GM18507 (cell line): ENCODE data around the gene DCAF4.

Experiments
- DNase-seq: peaks from one replicate; pipeline ENCODE4 v3.0.0; 2011; ENCODE audit warnings: low read depth; ENCODE audit not compliant: insufficient read length; ENCODE audit errors: extremely low spot score
- FAIRE-seq: peaks from 2 replicates; lab custom pipeline; 2011; peaks lifted over from hg19 to GRCh38; lab: Jason Lieb, UNC

Gene DCAF4

GRCh38 chr14:72926292-72927028 is at the start of gene DCAF4:
Gene DCAF4, plus strand, starts transcription at chr14:72926464. Its CDS starts 11,515 bp downstream, at chr14:72937979.
- DNase-seq = peak; percentile 98
- FAIRE-seq = peak; percentile 98

- DNase-seq = no peak
- FAIRE-seq = no peak
Observed at GRCh38 chr14:72876710-72877063, 49.6 kb upstream of the DCAF4 start.

GRCh38 chr14:72878746-72879145 is 47.5 kb upstream of the DCAF4 start:
- FAIRE-seq (no peak), DNase-seq (no peak)

- DNase-seq (no peak), FAIRE-seq (no peak)
Observed at GRCh38 chr14:72879431-72879830, 46.8 kb upstream of the DCAF4 start.

GRCh38 chr14:72880164-72880563 is 46.1 kb upstream of the DCAF4 start:
- no peak for DNase-seq
- FAIRE-seq = no peak

GRCh38 chr14:72880820-72881219 is 45.4 kb upstream of the DCAF4 start:
- DNase-seq (no peak), FAIRE-seq (no peak)

- DNase-seq = no peak
- no peak for FAIRE-seq
Observed at GRCh38 chr14:72881543-72881942, 44.7 kb upstream of the DCAF4 start.

- no peak for FAIRE-seq
- DNase-seq = no peak
Observed at GRCh38 chr14:72882047-72882446, 44.2 kb upstream of the DCAF4 start.

GRCh38 chr14:72882463-72882862 is 43.8 kb upstream of the DCAF4 start:
- FAIRE-seq (no peak), DNase-seq (no peak)

GRCh38 chr14:72883109-72883508 is 43.2 kb upstream of the DCAF4 start:
- no peak for FAIRE-seq
- no peak for DNase-seq

GRCh38 chr14:72883961-72884360 is 42.3 kb upstream of the DCAF4 start:
- DNase-seq (no peak), FAIRE-seq (peak; percentile 60)

GRCh38 chr14:72884386-72884785 is 41.9 kb upstream of the DCAF4 start:
- FAIRE-seq = no peak
- no peak for DNase-seq

- DNase-seq (no peak), FAIRE-seq (no peak)
Observed at GRCh38 chr14:72887514-72887913, 38.8 kb upstream of the DCAF4 start.

- FAIRE-seq (no peak), DNase-seq (no peak)
Observed at GRCh38 chr14:72888192-72888591, 38.1 kb upstream of the DCAF4 start.

- DNase-seq = no peak
- no peak for FAIRE-seq
Observed at GRCh38 chr14:72888636-72889201, 37.5 kb upstream of the DCAF4 start.

GRCh38 chr14:72889366-72889765 is 36.9 kb upstream of the DCAF4 start:
- DNase-seq = no peak
- no peak for FAIRE-seq

GRCh38 chr14:72891666-72892102 is 34.6 kb upstream of the DCAF4 start:
- FAIRE-seq (no peak), DNase-seq (no peak)

- FAIRE-seq (peak; percentile 64), DNase-seq (no peak)
Observed at GRCh38 chr14:72892103-72892878, 34.0 kb upstream of the DCAF4 start.

- FAIRE-seq (peak; percentile 35), DNase-seq (no peak)
Observed at GRCh38 chr14:72892879-72893635, 33.2 kb upstream of the DCAF4 start.
